Sigmoid colon (tissue), 7 donors: ENCODE data around the gene OR6K3. TPM values are rescaled to one million over a fixed set of nuclear protein-coding genes. Genes with fewer than 3 reads are reported as not detected.

Experiments used
- DNase-seq: peaks from one replicate; pipeline ENCODE4 v3.0.0-alpha.2; 2019
- H3K27ac ChIP-seq, 4 donors: fragments of 200-600 bp; sonication (generic); one replicate each; pipeline ENCODE4 v1.5.1; 2016 to 2019; ENCODE audit warnings: mild to moderate bottlenecking in 1 of 4
- H3K27me3 ChIP-seq, 3 donors: fragments of 200-600 bp; sonication (generic); one replicate each; pipeline ENCODE4 v1.5.1; 2019; ENCODE audit warnings: mild to moderate bottlenecking in 1 of 3
- H3K36me3 ChIP-seq, 4 donors: fragments of 200-600 bp; sonication (generic); one replicate each; pipeline ENCODE4 v1.5.1; 2016 to 2019
- H3K4me1 ChIP-seq, 4 donors: fragments of 200-600 bp; sonication (generic); one replicate each; pipeline ENCODE4 v1.5.1; 2017 to 2019
- H3K4me3 ChIP-seq, 4 donors: fragments of 200-600 bp; sonication (generic); one replicate each; pipeline ENCODE4 v1.5.1; 2017 to 2019; ENCODE audit warnings: mild to moderate bottlenecking in 2 of 4, moderate library complexity in 1 of 4
- H3K9me3 ChIP-seq, 4 donors: fragments of 200-600 bp in 3 of 4; sonication (generic) in 3 of 4; one replicate each; pipeline versions ENCODE4 v1.5.1 to v1.6.1; 2013 to 2019
- CTCF ChIP-seq, 4 experiments: fragments of 450-650 bp in 3 of 4; fragments of 200-600 bp in 1 of 4; IDR thresholded peaks; one replicate each; pipeline ENCODE4 v1.5.1; 2016 to 2019; ENCODE audit warnings: antibody characterized with exemption in 4 of 4, mild to moderate bottlenecking in 3 of 4, moderate library complexity in 2 of 4
- EP300 ChIP-seq, 4 donors: sonication (generic); formaldehyde crosslinking; IDR thresholded peaks; one replicate each; pipeline ENCODE4 v1.6.1; 2017; ENCODE audit warnings: antibody characterized with exemption in 4 of 4
- POLR2A ChIP-seq, 2 donors: fragments of 450-650 bp; IDR thresholded peaks; one replicate each; pipeline ENCODE4 v1.6.1; 2016; ENCODE audit warnings: antibody characterized with exemption in 2 of 2, mild to moderate bottlenecking in 2 of 2, moderate library complexity in 2 of 2
- POLR2AphosphoS5 ChIP-seq, 4 donors: sonication (generic); formaldehyde crosslinking; IDR thresholded peaks; one replicate each; pipeline ENCODE4 v1.6.1; 2017; ENCODE audit warnings: antibody characterized with exemption in 4 of 4
- whole genome bisulfite sequencing, 2 donors: extraction: QIAGEN DNeasy Blood & Tissue Kit; methylation state at CpG; one replicate each; pipeline ENCODE4 v1.1.7; 2013; 5-methylcytosine and 5-hydroxymethylcytosine counted together
- intact Hi-C: fragments of 100-400 bp; cut with DNase I; formaldehyde crosslinking; loops from one replicate; pipeline ENCODE4 v1.15.1; 2023
- polyA plus RNA-seq, 3 donors: library from polyadenylated mRNA; stranded (reverse); fragments of 200-250 nt; gene quantifications; one replicate each; pipeline ENCODE4 v1.2.3, GENCODE V29; 2013
- total RNA-seq, 4 donors: library from RNA; depleted of rRNA; stranded (reverse); fragments of >200 nt; gene quantifications; one replicate each; pipeline ENCODE4 v1.1.0, GENCODE V29; 2016
- donor health status: healthy with polysubstance abuse.
- donor health status: Bipolar disorder and iron deficiency.
- donor health status: healthy.

Gene OR6K3
- total and polyA plus RNA-seq, 7 donors = not detected

- Histone ChIP-seq H3K27me3 (no peaks in the 10 kb centered on the region), H3K36me3 (no peaks in the 10 kb centered on the region), H3K4me3 (no peak overlapping the region), H3K9me3 (no peaks in the 10 kb centered on the region), H3K4me1 (no peaks in the 10 kb centered on the region), H3K27ac (no peak overlapping the region)
- intact Hi-C loops = no loop called here
- DNase-seq = no peak
- 64 to 72% methylated on average over 7 of the region's 7 CpGs for WGBS, 2 donors
- no peak for TF ChIP-seq EP300 (IDR thresholded peaks at IDR 0.05)
- TF ChIP-seq CTCF (IDR thresholded peaks at IDR 0.05) = no peak
- no peak for TF ChIP-seq POLR2A (IDR thresholded peaks at IDR 0.05)
- no peak for TF ChIP-seq POLR2AphosphoS5 (IDR thresholded peaks at IDR 0.05)
Observed at GRCh38 chr1:158685085-158685484, 35.4 kb downstream of the OR6K3 start.

GRCh38 chr1:158681606-158682005, 38.9 kb downstream of the OR6K3 start:
- Histone ChIP-seq H3K27me3 (no peaks in the 10 kb centered on the region), H3K4me3 (no peak overlapping the region), H3K9me3 (no peaks in the 10 kb centered on the region), H3K27ac (no peak overlapping the region), H3K4me1 (no peaks in the 10 kb centered on the region), H3K36me3 (no peaks in the 10 kb centered on the region)
- TF ChIP-seq POLR2AphosphoS5 (IDR thresholded peaks at IDR 0.05) = no peak
- TF ChIP-seq POLR2A (IDR thresholded peaks at IDR 0.05) = no peak
- no peak for TF ChIP-seq CTCF (IDR thresholded peaks at IDR 0.05)
- no peak for TF ChIP-seq EP300 (IDR thresholded peaks at IDR 0.05)
- WGBS, 2 donors = 93% methylated on average over 2 of the region's 2 CpGs
- no peak for DNase-seq
- intact Hi-C loops = no loop called here

- H3K4me1 ChIP-seq = no peaks in the 10 kb centered on the region
- TF ChIP-seq POLR2AphosphoS5 (IDR thresholded peaks at IDR 0.05) = no peak
- no peak for TF ChIP-seq POLR2A (IDR thresholded peaks at IDR 0.05)
- H3K36me3 ChIP-seq = no peaks in the 10 kb centered on the region
- H3K27me3 ChIP-seq = no peaks in the 10 kb centered on the region
- H3K9me3 ChIP-seq = no peaks in the 10 kb centered on the region
- 91 to 92% methylated on average over 1 of the region's 1 CpG for WGBS, 2 donors
- intact Hi-C loops = no loop called here
- no peak overlapping the region for H3K27ac ChIP-seq
- H3K4me3 ChIP-seq = no peak overlapping the region
- DNase-seq = no peak
Observed at GRCh38 chr1:158679289-158679688, 41.2 kb downstream of the OR6K3 start.

GRCh38 chr1:158675563-158676323, 44.8 kb downstream of the OR6K3 start:
- TF ChIP-seq POLR2AphosphoS5 (IDR thresholded peaks at IDR 0.05) (no peak), POLR2A (IDR thresholded peaks at IDR 0.05) (no peak), CTCF (IDR thresholded peaks at IDR 0.05) (no peak), EP300 (IDR thresholded peaks at IDR 0.05) (no peak)
- intact Hi-C loops = no loop called here
- Histone ChIP-seq H3K4me1 (no peaks in the 10 kb centered on the region), H3K27ac (no peak overlapping the region), H3K36me3 (no peaks in the 10 kb centered on the region), H3K9me3 (no peaks in the 10 kb centered on the region), H3K27me3 (no peaks in the 10 kb centered on the region), H3K4me3 (no peak overlapping the region)
- WGBS, 2 donors = 66% methylated on average over 4 of the region's 4 CpGs
- no peak for DNase-seq

- Histone ChIP-seq H3K4me3 (no peak overlapping the region), H3K27ac (no peak overlapping the region), H3K4me1 (no peaks in the 10 kb centered on the region), H3K9me3 (no peaks in the 10 kb centered on the region), H3K27me3 (no peaks in the 10 kb centered on the region), H3K36me3 (no peaks in the 10 kb centered on the region)
- 85 to 92% methylated on average over 7 of the region's 7 CpGs for WGBS, 2 donors
- no peak for DNase-seq
- TF ChIP-seq POLR2AphosphoS5 (IDR thresholded peaks at IDR 0.05) = no peak
- no peak for TF ChIP-seq CTCF (IDR thresholded peaks at IDR 0.05)
- no peak for TF ChIP-seq EP300 (IDR thresholded peaks at IDR 0.05)
- TF ChIP-seq POLR2A (IDR thresholded peaks at IDR 0.05) = no peak
- intact Hi-C loops = no loop called here
Observed at GRCh38 chr1:158674302-158674701, 46.2 kb downstream of the OR6K3 start.

Other genes starting within 250 kb of the OR6K3 start
- gene OR10R2, start 248.5 kb downstream of the OR6K3 start, total RNA-seq = not detected
- not detected for gene OR10R2, start 248.5 kb downstream of the OR6K3 start, polyA plus RNA-seq
- gene OR6Y1, start 166.3 kb downstream of the OR6K3 start, total RNA-seq = not detected
- not detected for gene OR6Y1, start 166.3 kb downstream of the OR6K3 start, polyA plus RNA-seq
- gene OR6P1, start 150.1 kb downstream of the OR6K3 start, total RNA-seq = not detected
- gene OR6P1, start 150.1 kb downstream of the OR6K3 start, polyA plus RNA-seq = not detected
- not detected for gene OR10X1, start 140.8 kb downstream of the OR6K3 start, total RNA-seq
- gene OR10X1, start 140.8 kb downstream of the OR6K3 start, polyA plus RNA-seq = not detected
- gene OR10Z1, start 115.5 kb downstream of the OR6K3 start, total RNA-seq = not detected
- gene OR10Z1, start 115.5 kb downstream of the OR6K3 start, polyA plus RNA-seq = not detected
- gene SPTA1, start 34.0 kb downstream of the OR6K3 start, total RNA-seq = under 1 TPM in 1 of 4 donors, not detected in 3; 0.14 TPM
- under 1 TPM in 1 of 3 donors, not detected in 2; 0.03 TPM for gene SPTA1, start 34.0 kb downstream of the OR6K3 start, polyA plus RNA-seq
- gene OR6K2, start 20.1 kb downstream of the OR6K3 start, total RNA-seq = not detected
- gene OR6K2, start 20.1 kb downstream of the OR6K3 start, polyA plus RNA-seq = not detected
- not detected for gene OR6K6, start 34.0 kb upstream of the OR6K3 start, total RNA-seq
- gene OR6K6, start 34.0 kb upstream of the OR6K3 start, polyA plus RNA-seq = not detected
- not detected for gene OR6N1, start 51.5 kb upstream of the OR6K3 start, total RNA-seq
- gene OR6N1, start 51.5 kb upstream of the OR6K3 start, polyA plus RNA-seq = not detected
- gene OR6N2, start 60.5 kb upstream of the OR6K3 start, total RNA-seq = not detected
- gene OR6N2, start 60.5 kb upstream of the OR6K3 start, polyA plus RNA-seq = not detected
- 1 to 10 TPM; 1.9 to 7.7 (median 5.3) TPM for gene MNDA, start 110.6 kb upstream of the OR6K3 start, total RNA-seq
- 1 to 10 TPM; 3.9 to 6.0 (median 4.8) TPM for gene MNDA, start 110.6 kb upstream of the OR6K3 start, polyA plus RNA-seq
- under 1 TPM; 0.36 to 0.95 (median 0.83) TPM for gene PYHIN1, start 210.8 kb upstream of the OR6K3 start, total RNA-seq
- 1 to 10 TPM in 1 of 3 donors, not detected in 2; 3.5 TPM for gene PYHIN1, start 210.8 kb upstream of the OR6K3 start, polyA plus RNA-seq